ENCODE measurements around the gene DISC1.
"Not testable (repeated sequence)": the region's sequence is repeated elsewhere in the genome, so short reads cannot be mapped to it uniquely, and the experiment has no call there.

DISC1 gene

GRCh38 chr1:231636157-231636556 lies 9.6 kb downstream of the DISC1 start:
- no peak for DNase-seq (ENCODE audit: low read depth in 2 of 2)

GRCh38 chr1:231636922-231637321 lies 10.3 kb downstream of the DISC1 start:
- not testable (repeated sequence) for DNase-seq (ENCODE audit: low read depth in 2 of 2)

GRCh38 chr1:231638647-231639046 lies 12.1 kb downstream of the DISC1 start:
- DNase-seq (ENCODE audit: low read depth in 2 of 2): no peak

GRCh38 chr1:231639819-231640218 lies 13.2 kb downstream of the DISC1 start:
- no peak for DNase-seq (ENCODE audit: low read depth in 2 of 2)

- not testable (repeated sequence) for DNase-seq (ENCODE audit: low read depth in 2 of 2)
Observed at GRCh38 chr1:231641444-231641843, 14.9 kb downstream of the DISC1 start.

- DNase-seq (ENCODE audit: low read depth in 2 of 2): not testable (repeated sequence)
Observed at GRCh38 chr1:231642061-231642460, 15.5 kb downstream of the DISC1 start.

GRCh38 chr1:231642618-231643017 lies 16.0 kb downstream of the DISC1 start:
- no peak for DNase-seq (ENCODE audit: low read depth in 2 of 2)

GRCh38 chr1:231643071-231643934 lies 16.7 kb downstream of the DISC1 start:
- DNase-seq (ENCODE audit: low read depth in 2 of 2): no peak

GRCh38 chr1:231643935-231644237 lies 17.3 kb downstream of the DISC1 start:
- no peak for DNase-seq (ENCODE audit: low read depth in 2 of 2)

- not testable (repeated sequence) for DNase-seq (ENCODE audit: low read depth in 2 of 2)
Observed at GRCh38 chr1:231645634-231646033, 19.0 kb downstream of the DISC1 start.

GRCh38 chr1:231646165-231646564 lies 19.6 kb downstream of the DISC1 start:
- DNase-seq (ENCODE audit: low read depth in 2 of 2): not testable (repeated sequence)

GRCh38 chr1:231651621-231652260 lies 25.2 kb downstream of the DISC1 start:
- not testable (repeated sequence) for DNase-seq (ENCODE audit: low read depth in 2 of 2)

- no peak for DNase-seq (ENCODE audit: low read depth in 2 of 2)
Observed at GRCh38 chr1:231653632-231654031, 27.0 kb downstream of the DISC1 start.

- no peak for DNase-seq (ENCODE audit: low read depth in 2 of 2)
Observed at GRCh38 chr1:231656741-231657140, 30.2 kb downstream of the DISC1 start.

- DNase-seq (ENCODE audit: low read depth in 2 of 2): not testable (repeated sequence)
Observed at GRCh38 chr1:231658223-231658622, 31.6 kb downstream of the DISC1 start.

GRCh38 chr1:231660198-231660597 lies 33.6 kb downstream of the DISC1 start:
- no peak for DNase-seq (ENCODE audit: low read depth in 2 of 2)

GRCh38 chr1:231663211-231663792 lies 36.7 kb downstream of the DISC1 start:
- DNase-seq (ENCODE audit: low read depth in 2 of 2): no peak

GRCh38 chr1:231665101-231665500 lies 38.5 kb downstream of the DISC1 start:
- DNase-seq (ENCODE audit: low read depth in 2 of 2): no peak

GRCh38 chr1:231665726-231666125 lies 39.1 kb downstream of the DISC1 start:
- no peak for DNase-seq (ENCODE audit: low read depth in 2 of 2)

GRCh38 chr1:231666220-231666936 lies 39.8 kb downstream of the DISC1 start:
- no peak for DNase-seq (ENCODE audit: low read depth in 2 of 2)

GRCh38 chr1:231666937-231667608 lies 40.5 kb downstream of the DISC1 start:
- no peak for DNase-seq (ENCODE audit: low read depth in 2 of 2)

All from stimulated activated CD4-positive, alpha-beta T cell treated with anti-CD3 and anti-CD28 coated beads, Interleukin-12 subunit alpha, Interleukin-12 subunit beta, amount 100 ng/mL, for 24 hours (primary cell).